GM18517 (cell line): ENCODE measurements around the gene RFK.

ENCODE experiments used
- ATAC-seq: cut with Tn5 transposase; IDR thresholded peaks from one replicate; pipeline ENCODE4 v1.9.1; 2021; ENCODE audit warnings: mild to moderate bottlenecking, moderate library complexity; ENCODE audit not compliant: unreplicated experiment

Gene RFK

DNA sequence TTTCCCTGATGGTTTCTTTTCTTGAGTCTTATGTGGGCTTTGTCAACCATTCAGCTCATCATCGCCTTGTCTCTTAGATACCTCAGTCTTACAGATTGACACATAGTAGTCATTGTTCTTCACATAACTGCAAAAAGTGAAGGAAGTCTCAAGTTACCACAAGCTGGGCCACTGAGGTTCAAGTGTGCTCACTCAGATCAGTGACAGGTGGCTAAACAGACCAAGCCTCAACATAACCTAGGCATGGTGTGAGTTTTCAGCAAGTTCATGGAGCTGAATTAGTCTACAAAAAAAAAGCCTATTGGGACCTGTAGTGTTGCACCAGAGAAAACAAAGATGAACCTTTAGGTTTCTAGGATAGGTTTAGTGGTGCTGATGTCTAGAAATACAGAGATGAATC is 58.2 kb downstream of the RFK start:
- no peak for ATAC-seq
